H1 (cell line): ENCODE results near the gene PLXND1. TPM values are rescaled to one million over a fixed set of nuclear protein-coding genes. Genes with fewer than 3 reads are reported as not detected.
A peak's percentile ranks its signal among the peaks of the same experiment; 100 is the strongest.

ENCODE experiments used
- CTCF ChIA-PET: fragments of 300-600 bp; sonication (Branson Sonifier 250); formaldehyde crosslinking; loops from one replicate; lab custom pipeline; 2021; ENCODE audit not compliant: partially characterized antibody; lab: Charles Lee
- POLR2A ChIA-PET: fragments of 300-600 bp; sonication (Branson Sonifier 250); formaldehyde crosslinking; loops from one replicate; lab custom pipeline; 2021; ENCODE audit warnings: inconsistent platforms; ENCODE audit not compliant: partially characterized antibody; lab: Charles Lee
- DNase-seq, 2 experiments: peaks; one replicate each; pipeline versions ENCODE4 v3.0.0 to v3.0.0-alpha.2; 2010 to 2022; ENCODE audit warnings: low spot score in 2 of 2, low read depth in 1 of 2, mixed read lengths in 1 of 2
- FAIRE-seq: peaks from 2 replicates; lab custom pipeline; 2011; peaks lifted over from hg19 to GRCh38; lab: Jason Lieb, UNC
- H2AFZ ChIP-seq: 2 replicates; pipeline ENCODE4 v1.8.1; 2012; ENCODE audit warnings: low read length, inconsistent platforms
- H2AK5ac ChIP-seq: 2 replicates; pipeline ENCODE4 v1.6.1; 2013; ENCODE audit warnings: low read depth, low read length
- H2BK120ac ChIP-seq: replicated peaks from 2 replicates; pipeline ENCODE3; 2013; ENCODE audit warnings: low read depth, low read length, inconsistent platforms
- H2BK12ac ChIP-seq: 2 replicates; pipeline ENCODE4 v1.6.1; 2013; ENCODE audit warnings: low read depth, low read length
- H2BK15ac ChIP-seq: 2 replicates; pipeline ENCODE4 v1.6.1; 2013; ENCODE audit warnings: low read length
- H2BK20ac ChIP-seq: 2 replicates; pipeline ENCODE4 v1.6.1; 2013; ENCODE audit warnings: low read length
- H2BK5ac ChIP-seq: 2 replicates; pipeline ENCODE4 v1.6.1; 2013; ENCODE audit warnings: low read depth, low read length
- H3K14ac ChIP-seq: 2 replicates; pipeline ENCODE4 v1.6.1; 2013; ENCODE audit warnings: inconsistent platforms; ENCODE audit not compliant: insufficient read length
- H3K18ac ChIP-seq: 2 replicates; pipeline ENCODE4 v1.6.1; 2013; ENCODE audit warnings: low read length; ENCODE audit errors: extremely low read depth
- H3K23ac ChIP-seq: 2 replicates; pipeline ENCODE4 v1.6.1; 2013; ENCODE audit warnings: inconsistent platforms; ENCODE audit not compliant: insufficient read length
- H3K23me2 ChIP-seq: 2 replicates; pipeline ENCODE4 v1.6.1; 2013; ENCODE audit warnings: low read depth, low read length
- H3K27ac ChIP-seq: 2 replicates; pipeline ENCODE4 v1.6.1; 2011; ENCODE audit warnings: low read depth, low read length, inconsistent platforms
- H3K27me3 ChIP-seq, 4 experiments: replicated peaks in 1 of 4; 1 replicate in 1 of 4; 2 replicates in 3 of 4; pipeline versions ENCODE4 v1.6.1 to v1.8.1; 2011 to 2013; ENCODE audit warnings: low read length in 3 of 4, mild to moderate bottlenecking in 3 of 4, inconsistent platforms in 2 of 4, mixed read lengths in 2 of 4, moderate library complexity in 1 of 4; ENCODE audit not compliant: control insufficient read depth in 3 of 4, insufficient read depth in 3 of 4; ENCODE audit errors: extremely low read depth in 1 of 4
- H3K36me3 ChIP-seq, 4 experiments: 2 replicates each; pipeline versions ENCODE4 v1.6.1 to v1.8.1; 2011 to 2013; ENCODE audit warnings: mild to moderate bottlenecking in 4 of 4, low read length in 3 of 4, moderate library complexity in 2 of 4, control low read depth in 1 of 4, inconsistent platforms in 1 of 4; ENCODE audit not compliant: insufficient read depth in 4 of 4, control insufficient read depth in 2 of 4
- H3K4ac ChIP-seq: replicated peaks from 2 replicates; pipeline ENCODE3; 2013; ENCODE audit warnings: low read length, low read depth, mixed read lengths, inconsistent platforms; ENCODE audit not compliant: insufficient read length
- H3K4me1 ChIP-seq, 4 experiments: replicated peaks in 1 of 4; 1 replicate in 1 of 4; 2 replicates in 3 of 4; pipeline versions ENCODE4 v1.6.1 to v1.8.1; 2011 to 2013; ENCODE audit warnings: low read length in 3 of 4, inconsistent platforms in 2 of 4, mixed read lengths in 1 of 4; ENCODE audit not compliant: insufficient read depth in 4 of 4, control insufficient read depth in 3 of 4
- H3K4me2 ChIP-seq, 2 experiments: 2 replicates each; pipeline versions ENCODE4 v1.6.1 to v1.8.1; 2011 to 2013; ENCODE audit warnings: low read depth in 2 of 2, low read length in 2 of 2, control low read depth in 1 of 2, inconsistent platforms in 1 of 2, mild to moderate bottlenecking in 1 of 2; ENCODE audit not compliant: insufficient read depth in 1 of 2
- H3K4me3 ChIP-seq, 4 experiments: fragments of 200-600, 300-600 bp in 1 of 4; sonication (generic), shearing (Covaris generic), sonication (Bioruptor Twin) in 1 of 4; 2 replicates each; pipeline versions ENCODE4 v1.5.1 to v1.8.1; 2011 to 2016; ENCODE audit warnings: low read length in 4 of 4, low read depth in 3 of 4, control low read depth in 2 of 4, inconsistent platforms in 2 of 4, mild to moderate bottlenecking in 2 of 4, mixed read lengths in 1 of 4, moderate library complexity in 1 of 4; ENCODE audit not compliant: insufficient read depth in 2 of 4; ENCODE audit errors: extremely low read depth in 1 of 4
- H3K56ac ChIP-seq: replicated peaks from 2 replicates; pipeline ENCODE3; 2013; ENCODE audit warnings: low read depth, mild to moderate bottlenecking, mixed read lengths, low read length, inconsistent platforms; ENCODE audit not compliant: insufficient read length
- H3K79me1 ChIP-seq: 2 replicates; pipeline ENCODE4 v1.6.1; 2013; ENCODE audit warnings: low read depth, low read length, control low read depth
- H3K79me2 ChIP-seq, 2 experiments: 2 replicates each; pipeline versions ENCODE4 v1.6.1 to v1.8.1; 2012 to 2013; ENCODE audit warnings: low read length in 2 of 2, mild to moderate bottlenecking in 2 of 2, inconsistent platforms in 1 of 2; ENCODE audit not compliant: insufficient read depth in 2 of 2, control insufficient read depth in 1 of 2
- H3K9ac ChIP-seq, 4 experiments: replicated peaks in 1 of 4; 1 replicate in 1 of 4; 2 replicates in 3 of 4; pipeline versions ENCODE4 v1.6.1 to v1.8.1; 2011 to 2013; ENCODE audit warnings: low read depth in 3 of 4, low read length in 3 of 4, control low read depth in 2 of 4, mild to moderate bottlenecking in 2 of 4, moderate library complexity in 2 of 4, inconsistent platforms in 1 of 4; ENCODE audit errors: extremely low read depth in 1 of 4
- H3K9me3 ChIP-seq, 2 experiments: 2 replicates each; pipeline versions ENCODE4 v1.6.1 to v1.8.1; 2012 to 2013; ENCODE audit warnings: mild to moderate bottlenecking in 2 of 2, moderate library complexity in 2 of 2, control low read depth in 1 of 2, inconsistent platforms in 1 of 2, low read depth in 1 of 2, low read length in 1 of 2, mixed read lengths in 1 of 2; ENCODE audit not compliant: insufficient read depth in 2 of 2
- H4K20me1 ChIP-seq, 2 experiments: replicated peaks in 1 of 2; 2 replicates each; pipeline versions ENCODE3 to v1.8.1; 2011 to 2013; ENCODE audit warnings: inconsistent platforms in 2 of 2, low read length in 2 of 2, mild to moderate bottlenecking in 1 of 2; ENCODE audit not compliant: insufficient read depth in 2 of 2, control insufficient read depth in 1 of 2
- H4K5ac ChIP-seq: 2 replicates; pipeline ENCODE4 v1.6.1; 2013; ENCODE audit warnings: low read length, low read depth, mixed read lengths, inconsistent platforms; ENCODE audit not compliant: insufficient read length
- H4K8ac ChIP-seq: 2 replicates; pipeline ENCODE4 v1.8.0; 2013; ENCODE audit warnings: mild to moderate bottlenecking, moderate library complexity, low read length, inconsistent platforms; ENCODE audit not compliant: insufficient read depth; ENCODE audit errors: extremely low read depth
- H4K91ac ChIP-seq: replicated peaks from 2 replicates; pipeline ENCODE3; 2013; ENCODE audit warnings: low read length, mixed read lengths, inconsistent platforms; ENCODE audit not compliant: insufficient read length
- E2F6 ChIP-seq: IDR thresholded peaks from 2 replicates; pipeline ENCODE4 v1.6.1; 2012; ENCODE audit warnings: inconsistent platforms
- FOSL1 ChIP-seq: IDR thresholded peaks from 2 replicates; pipeline ENCODE4 v1.6.1; 2011; ENCODE audit warnings: mild to moderate bottlenecking, low read depth, low read length, moderate library complexity; ENCODE audit not compliant: insufficient read depth
- HDAC6 ChIP-seq: IDR thresholded peaks from one replicate; pipeline ENCODE4 v1.7.1; 2012; ENCODE audit warnings: low read depth, mild to moderate bottlenecking, inconsistent platforms, low read length, moderate library complexity
- TAF1 ChIP-seq: IDR thresholded peaks from 2 replicates; pipeline ENCODE4 v1.6.1; 2011; ENCODE audit warnings: mild to moderate bottlenecking, low read depth, low read length
- WGBS, 2 experiments: shearing (Covaris generic) in 1 of 2; methylation state at CpG; one replicate each; pipeline versions ENCODE4 v1.1.6 to v1.1.7; 2013 to 2015; ENCODE audit warnings: low lambda C conversion rate in 2 of 2, mixed read lengths in 2 of 2, inconsistent platforms in 1 of 2, low coverage in 1 of 2, missing lambda C conversion rate in 1 of 2; ENCODE audit not compliant: insufficient replicate concordance in 2 of 2, insufficient coverage in 1 of 2, insufficient read length in 1 of 2; ENCODE audit errors: extremely low coverage in 1 of 2, missing lambda C conversion rate in 1 of 2; 5-methylcytosine and 5-hydroxymethylcytosine counted together
- polyA plus RNA-seq, 7 experiments: library from polyadenylated mRNA; depleted of rRNA in 3 of 7; stranded (reverse) in 5 of 7; unstranded in 2 of 7; fragments of >200 nt in 5 of 7; fragments of 200-250 nt in 2 of 7; gene quantifications; 1 replicate in 5 of 7; 2 replicates in 1 of 7; 4 replicates in 1 of 7; pipeline versions ENCODE4 v1.2.1 to v1.2.3, GENCODE V29; 2011 to 2013; ENCODE audit warnings: missing spikeins in 2 of 7, mixed read lengths in 2 of 7
- total RNA-seq: library from RNA; stranded (reverse); fragmentation: NEBNext Ultra II Directional; extraction: Animal tissue kit (Norgen Biotek cat#: 25700); gene quantifications from 2 replicates; pipeline ENCODE4 v1.2.1, GENCODE V29; 2021
- TF ChIP-seq, protein P1 (sequence below): IDR thresholded peaks from 2 replicates; pipeline ENCODE4 v1.6.1; 2011; ENCODE audit warnings: low read depth, mild to moderate bottlenecking, low read length; ENCODE audit not compliant: insufficient read depth

The PLXND1 gene
- total and polyA plus RNA-seq, 2 of the 8 experiments (the other 6 are each of a cell fraction or from before 2014, with no cell fraction given), result 17.7 to 66.4 TPM

DNA sequence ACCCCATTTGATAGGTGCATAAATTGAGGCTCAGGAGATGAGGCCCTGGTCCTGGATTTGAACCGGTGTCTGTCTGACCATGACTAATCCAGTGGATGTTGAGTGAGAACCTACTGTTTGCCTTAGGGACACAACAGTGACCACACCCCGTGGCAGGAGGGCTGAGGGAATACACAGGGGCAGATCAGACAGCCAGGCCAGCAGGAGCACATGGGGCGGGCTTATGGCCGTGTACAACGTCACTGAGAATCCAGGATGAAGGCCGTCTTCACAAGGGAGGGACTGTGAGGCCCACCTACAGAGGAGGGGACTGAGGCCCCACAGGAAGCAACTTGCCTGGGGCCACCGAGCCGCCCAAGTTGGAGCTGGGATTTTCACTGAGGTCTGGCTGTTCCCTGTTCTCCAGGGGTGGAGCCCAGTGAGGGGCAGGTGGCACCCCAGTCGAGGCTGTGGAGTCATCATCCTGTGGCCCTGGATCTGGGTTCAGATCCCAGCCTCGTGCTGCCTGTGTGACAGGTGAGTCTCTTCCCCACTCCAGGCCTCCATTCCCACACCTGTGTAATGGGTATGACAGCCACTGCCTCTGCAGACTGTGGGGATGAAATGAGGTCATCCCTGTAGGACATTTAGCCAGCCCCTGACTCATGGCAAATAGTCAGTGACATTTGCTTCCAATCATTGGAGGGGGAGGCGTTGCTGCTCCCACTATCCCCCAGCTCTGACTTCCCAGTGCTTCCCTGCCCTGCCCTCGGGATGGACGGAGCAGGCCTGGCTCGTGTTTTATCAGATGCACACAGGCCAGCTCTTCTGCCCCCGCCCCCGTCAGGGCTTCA is 6.3 kb upstream of the PLXND1 start:
- Histone ChIP-seq H2BK120ac (peak overlapping the region; percentile 90), H2BK15ac (0 out of 2 replicates have a peak overlapping the region, but pooled peaks have one; percentile 55), H3K4me2 (no peak overlapping the region), H3K9me3 (no peaks in the 10 kb centered on the region), H4K20me1 (no peaks in the 10 kb centered on the region), H3K79me2 (no peaks in the 10 kb centered on the region), H3K4me1 (peaks cover 0 to 19% (median 16%) of the 10 kb centered on the region in 4 experiments; a peak in 5 of 7 replicates), H2AK5ac (peak overlapping the region; percentile 99), H3K23ac (no peak overlapping the region), H4K91ac (peak overlapping the region; percentile 63), H3K18ac (no peak overlapping the region), H3K27me3 (peaks cover 0 to 4% (median 1%) of the 10 kb centered on the region in 4 experiments; a peak in 3 of 7 replicates), H2BK20ac (peak overlapping the region; percentile 94; the same call in 1 of the 2 replicates), H2AFZ (no peak overlapping the region), H4K8ac (peak overlapping the region; percentile 88), H3K79me1 (no peaks in the 10 kb centered on the region), H3K4me3 (no peak overlapping the region), H3K23me2 (no peaks in the 10 kb centered on the region; the same call in 1 of the 2 replicates), H3K56ac (no peak overlapping the region), H3K9ac (no peak overlapping the region), H4K5ac (peak overlapping the region; percentile 44), H3K14ac (no peak overlapping the region), H3K4ac (peak overlapping the region; percentile 66), H2BK12ac (peak overlapping the region; percentile 98; the same call in 1 of the 2 replicates), H3K27ac (no peak overlapping the region), H2BK5ac (peak overlapping the region; percentile 95; the same call in 1 of the 2 replicates), H3K36me3 (no peaks in the 10 kb centered on the region)
- POLR2A ChIA-PET, result interaction anchor here (0.9 to 1.4 kb wide), 3 partner anchors 12 to 58 kb away, joined by 3 to 4 read pairs (median 3); no protein-coding TSS in a partner anchor
- no peak for DNase-seq
- WGBS, 2 experiments, result 82% methylated on average over 16 of the region's 16 CpGs; no CpG with 5 or more reads in 1 of the 2 experiments
- FAIRE-seq, result no peak
- CTCF ChIA-PET, result interaction anchor here (0.6 to 2.0 kb wide), 6 partner anchors 13 to 1742 kb away, joined by 3 to 6 read pairs (median 4); no protein-coding TSS in a partner anchor
- TF ChIP-seq TAF1, result no peak
- TF ChIP-seq E2F6, result no peak
- TF ChIP-seq, protein P1, sequence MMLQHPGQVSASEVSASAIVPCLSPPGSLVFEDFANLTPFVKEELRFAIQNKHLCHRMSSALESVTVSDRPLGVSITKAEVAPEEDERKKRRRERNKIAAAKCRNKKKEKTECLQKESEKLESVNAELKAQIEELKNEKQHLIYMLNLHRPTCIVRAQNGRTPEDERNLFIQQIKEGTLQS, result no peak
- TF ChIP-seq FOSL1, result no peak
- no peak for TF ChIP-seq HDAC6
